AG20443 (cell line): ENCODE data around the gene TRMT2A.

Experiments
- DNase-seq: peaks from one replicate; pipeline ENCODE4 v3.0.0; 2012; ENCODE audit warnings: low spot score, mixed read lengths

The TRMT2A gene

DNA sequence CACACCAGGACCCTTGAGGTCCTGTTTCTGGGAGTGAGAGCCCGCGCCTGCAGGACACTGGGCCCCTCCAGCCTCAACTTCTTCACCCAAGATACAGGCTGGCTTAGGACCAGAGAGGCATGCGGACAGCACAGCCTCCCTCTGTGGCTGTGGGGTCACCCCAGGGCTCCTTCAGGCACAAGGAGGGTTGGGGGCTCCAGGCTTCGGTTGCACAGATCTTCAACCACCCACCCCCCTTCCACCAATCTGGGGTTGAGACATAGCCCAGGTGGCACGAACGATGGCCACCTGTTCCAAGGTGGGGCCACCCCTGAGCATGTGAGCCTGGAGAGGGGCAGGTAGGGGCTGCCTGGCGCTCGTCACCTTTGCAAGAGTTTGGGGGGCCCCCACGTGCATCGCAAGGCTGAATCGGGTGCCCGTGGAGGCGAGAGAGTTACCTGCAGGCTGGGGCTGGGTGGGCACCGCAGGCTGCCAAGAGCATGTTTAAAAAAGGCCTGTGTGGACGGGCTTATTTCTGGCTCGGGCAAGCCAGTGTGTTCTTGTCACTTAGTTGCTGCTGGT is 15.7 kb upstream of the TRMT2A start:
- DNase-seq = no peak

DNA sequence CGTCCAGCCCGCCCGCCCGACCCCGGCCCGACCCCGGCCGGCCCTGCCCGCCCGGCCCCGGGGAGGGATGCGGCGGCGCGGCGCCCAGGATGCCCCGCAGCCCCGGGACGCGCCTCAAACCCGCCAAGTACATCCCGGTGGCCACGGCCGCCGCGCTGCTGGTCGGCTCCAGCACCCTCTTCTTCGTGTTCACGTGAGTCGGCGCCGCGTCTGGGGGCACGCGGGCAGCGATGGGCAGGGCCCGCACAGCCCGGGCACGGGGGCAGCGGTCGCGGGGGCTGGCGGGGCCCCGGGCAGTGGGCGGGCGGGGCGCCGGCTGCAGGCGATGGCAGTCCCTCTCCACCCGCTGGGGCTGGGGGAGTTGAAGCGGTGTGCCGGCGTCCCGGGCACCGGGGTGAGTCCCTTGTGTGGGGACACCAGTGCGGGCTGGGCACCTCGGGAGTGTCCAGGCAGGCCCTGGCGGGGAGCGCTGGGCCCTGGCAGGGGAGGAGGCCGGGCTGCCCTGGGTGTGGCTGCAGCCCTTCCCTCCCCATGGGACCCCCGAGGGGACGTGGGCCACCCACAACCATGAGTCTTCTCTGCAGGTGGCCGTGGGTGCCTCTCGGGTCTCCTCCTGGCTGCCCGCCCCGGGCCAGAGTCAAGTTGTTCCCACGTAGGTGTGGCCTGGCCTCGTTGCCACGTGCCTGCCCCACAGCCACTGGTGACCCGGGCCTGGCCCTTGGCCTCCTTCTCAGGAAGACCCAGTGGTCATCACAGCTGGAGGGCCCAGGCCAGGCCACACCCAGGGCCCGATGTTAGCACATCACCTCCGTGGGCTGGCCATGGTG is 15.0 kb upstream of the TRMT2A start:
- DNase-seq = peak; percentile 58

DNA sequence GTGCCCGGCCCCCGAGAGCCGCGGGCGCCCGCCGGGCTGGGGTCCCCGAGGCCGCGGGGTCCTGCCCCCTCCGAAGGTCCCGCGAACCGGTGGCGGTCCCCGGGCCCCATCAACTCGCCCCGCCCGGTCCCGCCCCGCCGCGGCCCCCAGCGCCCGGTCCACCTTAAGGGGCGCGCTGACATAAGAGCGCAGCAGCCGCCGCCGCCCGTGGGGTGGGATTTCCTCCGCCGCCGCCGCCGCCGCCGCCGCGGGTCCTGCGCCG is 14.5 kb upstream of the TRMT2A start, which contains the start of gene ZDHHC8:
TSS of gene ZDHHC8 (plus strand) at position 208 of the 262 bp plus-strand sequence. CDS start 144 bp downstream, outside the sequence.
- DNase-seq = peak; percentile 78

DNA sequence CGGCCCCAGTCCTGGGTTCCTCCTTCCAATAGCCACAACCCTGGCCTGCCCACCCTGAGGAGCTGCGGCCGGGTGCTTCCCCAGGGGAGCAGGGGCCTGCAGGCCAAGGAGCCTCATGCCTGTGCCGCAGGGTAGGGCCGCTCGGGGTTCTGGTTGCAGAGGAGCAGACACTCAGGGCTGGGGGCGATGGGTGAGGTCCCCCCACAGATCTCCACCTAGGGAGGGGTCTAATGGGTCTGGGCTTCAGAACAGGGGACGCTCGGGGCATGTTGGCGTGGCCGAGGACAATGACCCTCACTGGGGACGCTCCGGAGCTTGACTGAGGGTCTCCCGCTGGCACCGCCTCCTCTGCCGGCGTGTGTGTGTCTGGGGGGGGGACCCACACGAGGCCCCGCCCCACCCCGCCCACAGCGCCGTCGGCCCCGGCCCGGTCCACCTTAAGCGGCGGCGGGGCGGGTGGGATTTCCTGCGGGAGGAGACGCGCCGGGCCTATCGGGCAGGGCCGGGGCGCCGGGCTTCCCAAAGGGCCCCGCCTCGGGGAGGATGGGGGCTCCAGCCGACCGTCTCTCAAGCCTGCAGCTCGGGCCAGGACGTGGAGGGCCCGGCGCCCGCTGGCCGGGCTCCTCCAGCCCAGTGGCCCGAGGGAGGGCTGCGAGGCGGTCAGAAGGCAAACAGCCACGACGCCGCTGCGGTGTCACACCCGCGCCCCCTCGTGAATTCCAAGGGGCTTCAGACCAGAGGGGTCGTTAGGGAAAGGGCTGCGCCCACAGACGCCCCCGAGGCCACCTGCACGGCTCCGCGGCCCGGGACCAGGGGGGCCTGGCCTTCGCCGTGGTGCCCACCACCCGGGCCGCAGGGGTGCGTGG is 13.9 kb upstream of the TRMT2A start:
- peak; percentile 94 for DNase-seq

DNA sequence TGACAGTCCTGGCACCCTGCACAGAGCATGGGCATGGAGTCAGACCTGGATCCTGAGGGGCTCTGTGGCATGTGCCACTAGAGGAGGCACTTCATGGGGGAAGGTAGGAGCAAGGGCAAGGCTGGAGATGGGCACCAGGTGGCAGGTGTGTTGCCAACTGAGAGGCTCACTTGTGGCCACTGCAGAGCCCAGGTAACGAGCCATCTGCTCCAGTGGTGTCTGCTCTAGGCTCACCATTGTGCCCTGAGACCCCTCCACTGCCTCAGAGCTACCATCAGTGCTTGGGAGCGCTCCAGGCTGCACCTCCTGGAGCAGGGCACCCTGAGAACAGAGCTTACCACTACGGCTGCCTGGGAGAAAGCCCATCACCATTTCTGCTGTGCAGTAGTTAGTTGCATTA is 13.3 kb upstream of the TRMT2A start:
- no peak for DNase-seq

DNA sequence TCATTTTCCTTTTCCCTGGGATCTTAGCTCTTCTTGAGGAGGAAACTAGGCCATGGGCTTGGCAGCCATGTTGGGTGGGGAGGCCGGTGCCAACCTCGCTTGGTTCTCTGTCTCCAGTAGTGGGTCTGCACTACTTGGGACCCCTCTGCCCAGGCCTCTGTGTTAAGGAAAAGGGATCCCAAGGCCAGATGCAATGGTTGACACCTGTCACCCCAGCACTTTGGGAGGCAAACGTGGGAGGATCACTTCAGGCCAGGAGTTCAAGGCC is 12.7 kb upstream of the TRMT2A start:
- no peak for DNase-seq

DNA sequence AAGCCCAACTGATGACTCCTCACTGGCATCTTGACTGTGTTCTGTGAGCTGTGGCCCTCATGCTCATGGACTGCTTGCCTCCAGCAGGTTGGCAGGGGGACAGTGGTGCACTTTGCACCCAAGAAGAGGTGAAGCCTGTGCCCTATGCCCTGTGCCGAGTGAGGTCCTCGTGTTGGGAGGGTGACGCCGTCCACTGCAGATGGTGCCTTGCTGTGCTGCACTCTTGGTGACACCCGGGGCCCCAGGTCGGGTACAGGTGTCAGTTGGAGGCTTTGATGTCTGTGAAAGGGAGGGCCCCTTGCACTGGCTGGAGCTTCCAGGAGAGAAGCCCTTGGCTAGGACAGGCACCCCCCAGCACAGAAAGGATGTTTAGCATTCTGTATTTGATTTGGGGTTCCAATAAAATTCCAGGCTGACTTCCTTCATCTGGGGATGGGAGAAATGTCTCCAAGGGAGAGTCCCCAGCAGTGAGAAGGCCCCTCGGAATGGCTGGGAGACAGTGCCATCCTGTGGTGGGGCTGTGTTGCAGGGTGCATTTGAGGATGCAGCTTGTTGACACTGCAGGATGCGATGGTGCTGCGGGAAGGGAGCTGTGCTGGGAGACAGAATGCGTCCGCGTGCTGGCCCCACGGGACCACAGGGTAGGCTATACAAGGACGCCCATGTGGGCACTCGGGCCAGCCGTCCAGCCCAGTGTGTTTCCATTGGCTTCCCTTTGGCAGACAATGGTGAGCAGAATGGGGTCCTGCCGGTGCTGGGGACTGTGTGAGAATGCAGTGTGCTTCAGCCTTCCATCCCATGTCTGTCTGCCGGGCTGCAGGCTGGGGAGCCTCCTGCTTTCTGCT is 12.1 kb upstream of the TRMT2A start:
- DNase-seq = peak; percentile 43

DNA sequence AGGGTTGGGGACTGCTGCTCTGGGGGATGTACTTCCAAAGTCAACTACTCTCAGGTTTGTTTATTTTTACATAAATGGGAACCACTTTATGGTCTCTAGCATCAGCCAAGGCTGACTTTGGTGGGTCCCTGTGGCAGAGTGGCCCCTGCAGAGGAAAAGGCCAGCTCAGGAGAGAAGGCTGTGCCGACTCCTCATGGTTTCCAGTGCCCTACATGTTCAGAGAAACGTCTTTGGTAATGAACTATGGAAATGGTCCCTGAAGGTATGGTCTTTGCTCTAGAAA is 11.5 kb upstream of the TRMT2A start:
- DNase-seq = no peak

DNA sequence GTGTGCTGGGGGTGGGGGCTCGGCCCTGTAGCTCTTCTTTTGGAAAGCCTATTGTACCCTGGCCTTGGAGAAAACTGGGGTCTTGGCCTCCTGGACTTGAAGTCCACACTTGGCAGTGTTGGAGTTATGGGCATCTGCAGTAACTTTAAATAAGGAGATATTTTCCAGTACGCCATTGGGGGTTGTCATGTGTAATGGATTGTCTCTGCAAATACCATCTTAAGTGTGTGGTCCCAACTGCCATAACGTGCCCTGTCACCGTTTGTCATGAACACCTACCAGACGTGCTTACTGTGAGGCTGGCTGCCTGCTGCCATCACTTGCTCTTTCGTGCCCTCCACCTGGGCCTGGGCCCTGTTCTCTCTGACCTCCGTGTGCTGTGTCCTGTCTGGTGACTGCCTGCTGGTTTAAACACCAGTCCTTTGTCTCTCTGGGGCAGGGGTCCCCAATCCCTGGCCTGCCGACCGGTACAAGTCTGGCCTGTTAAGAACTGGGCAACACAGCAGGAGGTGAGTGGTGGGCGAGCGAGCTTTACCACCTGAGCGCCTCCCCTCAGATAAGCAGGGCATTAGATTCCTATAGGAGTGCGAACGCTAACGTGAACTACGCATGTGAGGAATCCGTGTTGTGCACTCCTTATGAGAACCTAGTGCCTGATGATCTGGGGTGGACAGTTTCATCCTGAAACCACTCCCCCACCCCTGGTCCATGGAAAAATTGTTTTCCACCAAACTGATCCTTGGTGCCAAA is 11.0 kb upstream of the TRMT2A start:
- DNase-seq = no peak

DNA sequence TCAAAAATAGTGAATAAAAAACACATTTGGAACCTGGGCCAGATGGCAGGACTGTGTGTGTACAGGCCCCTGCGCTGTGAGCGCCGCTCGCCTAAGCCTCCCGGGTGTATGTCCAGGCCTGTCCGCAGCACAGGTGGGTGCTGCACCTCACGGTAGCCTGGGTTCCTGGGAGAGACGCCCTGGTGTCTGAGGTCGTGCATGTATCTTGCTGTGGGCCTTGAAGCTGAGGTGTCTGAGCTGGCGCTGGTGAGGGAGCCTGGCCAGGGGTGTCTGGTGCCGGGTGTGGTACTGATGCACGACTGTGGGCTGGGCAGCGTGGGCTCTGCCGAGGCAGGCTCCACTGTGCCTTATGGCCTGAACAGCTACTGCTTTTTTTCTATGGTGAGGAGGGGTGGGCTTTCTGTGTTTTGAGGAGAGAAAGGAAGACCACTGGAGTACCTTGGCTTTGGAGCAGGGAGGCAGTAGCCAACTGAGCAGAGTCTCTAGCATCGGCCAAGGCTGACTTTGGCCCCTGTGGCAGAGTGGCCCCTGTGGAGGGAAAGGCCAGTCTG is 10.4 kb upstream of the TRMT2A start:
- DNase-seq = no peak

DNA sequence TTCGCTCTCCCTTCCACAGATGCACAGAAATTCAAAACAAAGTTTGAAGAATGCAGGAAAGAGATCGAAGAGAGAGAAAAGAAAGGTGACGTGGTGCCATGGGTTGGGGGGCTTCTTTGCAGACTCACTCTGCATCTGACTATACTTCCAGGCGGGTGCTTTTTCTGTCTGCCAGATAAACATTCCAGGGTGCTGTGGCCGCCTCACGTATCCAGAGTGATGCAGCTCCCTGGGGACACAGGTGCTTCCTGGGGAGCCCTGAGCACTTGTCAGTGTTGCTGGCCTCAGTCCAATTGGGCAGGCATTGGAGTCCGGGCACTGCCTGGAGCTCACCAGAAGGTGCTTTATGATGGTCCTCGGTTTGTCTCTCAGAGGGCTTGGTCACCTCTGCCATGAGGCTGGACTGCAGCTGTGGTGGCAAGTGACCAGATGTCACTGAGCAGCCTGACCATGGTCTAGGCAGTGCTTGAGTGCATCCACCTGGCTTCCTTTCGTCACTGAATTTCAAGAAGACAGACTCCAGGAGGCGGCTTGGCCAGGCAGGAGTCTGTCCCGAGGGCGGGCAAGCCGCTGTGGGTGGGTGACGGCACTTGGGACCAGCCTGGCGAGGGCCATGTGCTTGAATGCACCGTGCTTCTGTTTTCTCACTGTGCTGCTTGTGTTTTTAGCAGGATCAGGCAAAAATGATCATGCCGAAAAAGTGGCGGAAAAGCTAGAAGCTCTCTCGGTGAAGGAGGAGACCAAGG is 9.4 kb upstream of the TRMT2A start:
- no peak for DNase-seq

DNA sequence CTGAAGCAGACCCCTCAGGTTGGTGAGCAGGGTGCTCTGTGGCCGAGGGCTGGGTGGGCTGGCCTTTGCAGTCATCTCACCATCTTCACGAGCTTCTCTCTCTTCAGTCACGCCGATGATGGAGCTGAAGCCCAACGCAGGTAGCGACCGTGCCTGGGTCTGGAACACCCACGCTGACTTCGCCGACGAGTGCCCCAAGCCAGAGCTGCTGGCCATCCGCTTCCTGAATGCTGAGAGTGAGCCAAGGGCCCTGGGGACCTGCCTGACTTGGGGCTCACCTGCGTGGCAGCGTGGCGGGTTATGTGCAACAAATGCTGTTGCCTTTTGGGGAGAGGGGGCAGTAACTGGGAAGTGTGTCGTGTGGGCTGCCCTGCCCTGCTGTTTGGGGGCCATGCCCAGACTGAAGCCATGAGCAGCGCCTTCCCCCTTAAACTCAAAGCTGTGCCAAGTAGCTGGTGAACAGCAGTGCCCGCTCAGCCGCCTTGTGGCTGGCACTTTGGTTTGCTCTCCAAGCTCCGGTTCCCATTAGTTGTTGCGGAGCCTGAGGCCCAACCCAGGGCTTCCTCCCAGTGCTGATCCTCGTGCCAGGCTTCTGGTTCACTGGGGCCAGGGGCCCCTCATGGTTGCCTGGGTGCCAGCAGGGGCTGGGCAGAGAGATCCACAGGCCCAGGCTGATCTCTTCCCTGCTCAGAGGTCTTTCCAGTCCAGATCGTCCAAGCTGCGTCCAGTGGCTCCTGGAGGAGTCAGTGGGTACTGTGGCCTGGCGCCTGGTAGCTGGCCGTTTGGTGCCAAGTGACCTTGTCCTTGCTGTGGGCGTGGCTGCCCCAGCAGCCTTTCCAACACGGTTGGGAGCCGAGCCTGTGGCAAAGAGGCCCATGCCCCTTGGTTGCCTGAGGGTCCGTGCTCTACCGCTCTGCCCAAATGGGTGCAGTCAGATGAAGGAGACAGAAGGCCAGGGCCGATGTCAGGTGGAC is 8.5 kb upstream of the TRMT2A start:
- no peak for DNase-seq

DNA sequence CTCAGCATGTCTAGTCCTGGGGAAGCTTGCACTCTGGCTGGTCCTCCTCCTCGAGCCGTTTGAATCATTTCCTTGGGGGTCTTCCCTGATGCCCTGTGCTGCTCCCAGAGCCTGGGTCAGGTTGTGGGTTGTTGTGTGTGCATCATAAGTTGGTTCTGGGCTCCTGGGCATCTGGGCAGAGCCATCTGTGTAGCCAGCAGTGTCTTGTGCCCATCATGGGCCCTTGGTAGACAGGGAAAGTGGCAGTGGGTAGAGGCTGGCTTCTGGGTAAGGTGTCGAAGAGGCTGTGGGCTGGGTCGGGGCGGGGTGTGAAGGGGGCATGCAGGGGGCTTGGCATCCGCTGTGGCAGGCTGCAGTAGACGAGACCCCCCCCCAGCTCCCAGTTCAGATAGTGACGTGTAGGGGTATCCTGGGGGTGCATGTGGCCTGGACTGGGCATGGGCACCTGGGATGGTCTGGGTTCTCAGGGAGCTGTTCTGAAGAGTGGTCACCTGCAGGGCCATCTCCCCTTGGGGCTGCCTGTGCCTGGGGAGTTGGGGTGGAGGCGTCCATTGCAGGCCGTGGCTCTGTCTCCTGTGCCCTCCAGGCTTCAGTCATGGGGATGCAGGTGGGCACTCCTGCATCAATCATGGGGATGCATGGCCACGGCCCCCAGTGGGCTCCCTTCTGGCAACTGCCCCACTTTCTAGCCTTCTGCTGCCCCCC is 7.2 kb upstream of the TRMT2A start:
- DNase-seq = no peak

DNA sequence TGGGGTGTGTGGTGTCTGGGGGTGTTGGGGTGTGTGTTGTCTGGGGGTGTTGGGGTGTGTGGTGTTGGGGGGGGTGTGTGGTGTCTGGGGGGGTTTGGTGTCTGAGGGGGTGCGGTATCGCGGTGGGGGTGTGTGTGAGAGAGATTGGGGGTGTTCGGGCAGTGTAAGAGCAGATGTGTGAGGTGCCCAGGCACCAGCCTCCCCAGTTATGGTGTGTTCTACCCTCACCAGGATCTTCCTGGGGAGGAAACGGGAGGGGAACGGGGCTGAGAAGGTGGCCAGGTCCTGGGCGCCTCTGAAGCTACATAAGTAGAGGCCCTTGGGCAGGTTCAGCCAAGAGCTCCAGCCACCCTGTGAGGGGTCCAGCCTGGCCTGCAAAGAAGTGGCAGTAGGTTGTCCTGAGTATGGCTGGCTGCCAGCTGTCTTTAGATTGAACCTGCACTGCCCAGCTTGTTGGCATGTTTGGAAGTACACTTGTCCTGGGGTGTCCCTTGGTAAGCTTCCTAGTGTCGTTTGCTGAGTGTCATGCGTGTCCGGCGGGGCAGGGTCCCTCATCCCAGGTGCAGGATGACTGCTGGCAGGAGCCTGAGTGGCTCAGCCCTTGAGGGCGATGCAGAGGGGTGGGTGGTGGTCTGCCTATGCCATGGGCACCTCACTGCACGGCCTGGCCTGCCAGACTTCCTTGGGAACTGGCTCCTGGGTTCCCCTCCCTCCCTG is 6.5 kb upstream of the TRMT2A start:
- no peak for DNase-seq

DNA sequence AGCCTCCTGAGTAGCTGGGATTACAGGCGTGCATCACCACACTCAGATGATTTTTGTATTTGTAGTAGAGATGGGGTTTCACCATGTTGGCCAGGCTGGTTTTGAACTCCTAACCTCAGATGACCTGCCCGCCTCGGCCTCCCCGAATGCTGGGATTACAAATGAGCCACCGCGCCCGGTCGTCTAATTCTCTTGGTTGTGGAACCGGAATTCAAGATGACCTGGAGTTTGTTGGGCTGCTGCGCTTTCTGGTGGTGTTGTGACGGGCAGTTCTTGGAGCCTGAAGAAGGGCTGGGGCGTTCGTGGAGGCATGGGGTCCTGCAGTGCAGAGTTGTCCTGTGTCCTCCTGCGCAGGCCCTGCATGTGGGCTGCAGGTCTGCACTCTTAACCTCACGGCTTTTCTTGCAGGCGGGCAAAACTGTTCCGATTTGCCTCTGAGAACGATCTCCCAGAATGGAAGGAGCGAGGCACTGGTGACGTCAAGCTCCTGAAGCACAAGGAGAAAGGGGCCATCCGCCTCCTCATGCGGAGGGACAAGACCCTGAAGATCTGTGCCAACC is 4.9 kb upstream of the TRMT2A start:
- DNase-seq = no peak

DNA sequence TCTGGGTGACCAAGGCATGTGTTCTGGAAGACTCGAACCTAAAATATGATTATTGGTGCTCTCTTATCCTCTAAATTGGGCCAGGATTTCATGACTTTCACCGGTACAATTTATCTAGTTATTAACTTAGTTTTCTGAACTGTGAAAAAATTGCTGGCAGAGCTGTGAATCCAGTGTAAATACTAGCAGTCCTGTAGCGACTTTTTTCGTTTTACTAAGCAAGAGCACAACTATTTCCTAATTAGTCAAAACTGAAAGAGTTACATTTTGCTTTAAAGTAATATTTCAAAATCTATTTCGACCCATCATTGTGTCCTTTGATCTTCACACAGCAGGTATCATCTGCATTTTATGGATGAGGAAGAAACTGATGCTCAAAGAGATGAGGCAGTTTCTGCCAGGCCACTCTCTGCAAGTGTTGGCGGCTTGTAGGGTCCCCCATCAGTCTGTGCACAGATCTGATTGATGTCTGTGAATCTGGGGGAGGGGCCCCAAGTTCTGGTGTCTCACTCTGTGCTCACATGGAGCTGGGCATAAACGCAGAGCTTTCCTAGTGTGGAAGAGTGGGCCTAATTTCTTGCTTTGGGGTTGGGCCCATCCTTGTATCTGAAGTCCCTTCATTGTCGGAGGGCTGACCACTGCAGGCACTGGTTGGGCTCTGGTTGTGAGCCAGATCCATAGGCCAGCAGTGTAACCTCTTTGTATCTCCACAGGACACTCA is 1.4 kb upstream of the TRMT2A start:
- DNase-seq = no peak

DNA sequence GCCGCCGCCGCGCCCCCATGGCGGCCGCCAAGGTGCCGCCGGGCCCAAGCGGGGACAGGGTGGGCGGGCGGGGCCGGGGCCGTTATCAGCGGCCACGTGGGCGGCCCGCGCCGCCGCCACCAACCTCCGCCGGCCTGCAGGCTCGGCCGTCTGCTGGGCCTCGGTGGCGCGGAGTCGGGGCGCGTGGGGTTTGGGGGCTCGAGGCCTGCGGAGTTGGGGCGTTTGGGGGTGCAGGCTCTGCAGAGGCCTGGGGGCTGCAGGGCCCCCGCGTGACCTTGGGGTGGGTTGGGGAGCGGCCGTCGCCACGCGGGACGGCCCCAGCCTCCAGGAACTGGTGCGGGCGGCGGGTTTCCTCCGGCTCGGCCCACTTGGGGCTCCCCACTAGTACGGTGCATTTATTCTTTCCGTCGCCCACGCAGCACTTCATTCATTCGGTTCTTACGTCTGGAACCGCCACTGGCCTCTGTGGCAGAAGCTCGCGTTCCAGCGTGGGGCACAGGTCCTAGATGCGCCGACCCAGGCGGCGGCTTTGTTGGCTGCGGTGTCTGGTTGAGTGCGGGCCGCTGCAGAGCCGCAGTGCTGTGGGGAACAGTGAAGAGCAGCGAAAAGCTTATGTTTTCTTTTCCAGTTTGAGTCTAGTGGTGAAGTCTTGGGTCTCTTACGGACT is 740 bp upstream of the TRMT2A start:
- peak; percentile 45 for DNase-seq
